Breast epithelium (tissue), 3 donors: ENCODE measurements around the gene TNFAIP1.

Experiments
- POLR2A ChIP-seq: fragments of 450-650 bp; IDR thresholded peaks from one replicate; pipeline ENCODE4 v1.6.1; 2016; ENCODE audit warnings: antibody characterized with exemption, mild to moderate bottlenecking, moderate library complexity
- TF ChIP-seq, protein P1 (sequence below), 3 donors: fragments of 450-650 bp; IDR thresholded peaks; one replicate each; pipeline ENCODE4 v1.5.1; 2016 to 2017; ENCODE audit warnings: antibody characterized with exemption in 3 of 3, mild to moderate bottlenecking in 3 of 3, moderate library complexity in 3 of 3

DNA sequence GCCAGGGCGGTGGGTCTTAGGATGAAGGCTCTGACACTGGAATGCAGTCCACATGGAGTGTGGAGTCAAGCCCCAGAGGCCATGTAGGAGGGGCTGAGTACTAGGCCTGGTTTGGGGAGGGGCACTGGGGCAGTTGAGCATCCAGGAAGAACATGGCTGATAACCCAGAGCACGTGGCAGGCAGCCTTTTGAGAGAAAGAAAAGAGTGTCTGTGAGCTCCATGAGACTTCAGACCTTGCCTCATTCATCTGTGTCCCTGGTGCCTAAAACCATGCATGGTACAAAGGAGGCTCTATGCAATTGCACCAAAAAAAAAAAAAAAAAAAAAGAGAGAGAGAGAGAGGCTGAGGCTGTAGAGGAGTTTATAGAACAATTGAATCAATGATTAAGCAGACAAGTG is 55.8 kb downstream of the TNFAIP1 start:
- TF ChIP-seq, protein P1, sequence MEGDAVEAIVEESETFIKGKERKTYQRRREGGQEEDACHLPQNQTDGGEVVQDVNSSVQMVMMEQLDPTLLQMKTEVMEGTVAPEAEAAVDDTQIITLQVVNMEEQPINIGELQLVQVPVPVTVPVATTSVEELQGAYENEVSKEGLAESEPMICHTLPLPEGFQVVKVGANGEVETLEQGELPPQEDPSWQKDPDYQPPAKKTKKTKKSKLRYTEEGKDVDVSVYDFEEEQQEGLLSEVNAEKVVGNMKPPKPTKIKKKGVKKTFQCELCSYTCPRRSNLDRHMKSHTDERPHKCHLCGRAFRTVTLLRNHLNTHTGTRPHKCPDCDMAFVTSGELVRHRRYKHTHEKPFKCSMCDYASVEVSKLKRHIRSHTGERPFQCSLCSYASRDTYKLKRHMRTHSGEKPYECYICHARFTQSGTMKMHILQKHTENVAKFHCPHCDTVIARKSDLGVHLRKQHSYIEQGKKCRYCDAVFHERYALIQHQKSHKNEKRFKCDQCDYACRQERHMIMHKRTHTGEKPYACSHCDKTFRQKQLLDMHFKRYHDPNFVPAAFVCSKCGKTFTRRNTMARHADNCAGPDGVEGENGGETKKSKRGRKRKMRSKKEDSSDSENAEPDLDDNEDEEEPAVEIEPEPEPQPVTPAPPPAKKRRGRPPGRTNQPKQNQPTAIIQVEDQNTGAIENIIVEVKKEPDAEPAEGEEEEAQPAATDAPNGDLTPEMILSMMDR (IDR thresholded peaks at IDR 0.05): no peak
- no peak for TF ChIP-seq POLR2A
